B cell (primary cell): ENCODE data around the gene MED22. TPM values are rescaled to one million over a fixed set of nuclear protein-coding genes. Genes with fewer than 3 reads are reported as not detected.

Experiments
- ATAC-seq: fragments of 200-7000 bp; cut with Tn5 transposase; one replicate; pipeline ENCODE4 v1.10.0; 2021; ENCODE audit warnings: low read depth, mild to moderate bottlenecking, moderate number of reproducible peaks, moderate library complexity
- CTCF ChIA-PET: fragments of 350-600 bp; sonication (Branson Sonifier 250); formaldehyde crosslinking; loops from one replicate; lab custom pipeline; 2021; ENCODE audit warnings: antibody characterized with exemption, inconsistent platforms; lab: Charles Lee
- POLR2A ChIA-PET: fragments of 350-600 bp; sonication (Branson Sonifier 250); formaldehyde crosslinking; loops from one replicate; lab custom pipeline; 2021; ENCODE audit warnings: antibody characterized with exemption; lab: Charles Lee
- DNase-seq: peaks from one replicate; pipeline ENCODE4 v3.0.0; 2013
- H2AFZ ChIP-seq: 2 replicates; pipeline ENCODE4 v1.6.1; 2012; ENCODE audit warnings: mild to moderate bottlenecking, low read depth, low read length; ENCODE audit not compliant: insufficient read depth, poor library complexity, severe bottlenecking
- H3K27ac ChIP-seq, 2 donors: 1 replicate in 1 of 2; 2 replicates in 1 of 2; pipeline ENCODE4 v1.5.1; 2012 to 2013; ENCODE audit warnings: low read length in 2 of 2, mild to moderate bottlenecking in 2 of 2, moderate library complexity in 1 of 2
- H3K27me3 ChIP-seq, 4 experiments: fragments of 200-600 bp in 1 of 4; sonication (generic) in 1 of 4; replicated peaks in 1 of 4; 1 replicate in 2 of 4; 2 replicates in 2 of 4; pipeline versions ENCODE4 v1.6.1 to v1.7.0; 2013 to 2016; ENCODE audit warnings: low read length in 3 of 4, mild to moderate bottlenecking in 2 of 4, mixed read lengths in 1 of 4, moderate library complexity in 1 of 4; ENCODE audit not compliant: insufficient read depth in 4 of 4, control insufficient read depth in 3 of 4; ENCODE audit errors: control extremely low read depth in 1 of 4
- H3K36me3 ChIP-seq, 2 experiments: replicated peaks in 1 of 2; 1 replicate in 1 of 2; 2 replicates in 1 of 2; pipeline versions ENCODE4 v1.6.1 to v1.7.1; 2013; ENCODE audit warnings: low read length in 1 of 2; ENCODE audit not compliant: insufficient read depth in 2 of 2, control insufficient read depth in 1 of 2; ENCODE audit errors: control extremely low read depth in 1 of 2, extremely low read depth in 1 of 2
- H3K4me1 ChIP-seq, 2 donors: fragments of 200-600 bp in 1 of 2; sonication (generic) in 1 of 2; 1 replicate in 1 of 2; 2 replicates in 1 of 2; pipeline versions ENCODE4 v1.5.1 to v1.6.1; 2013 to 2017; ENCODE audit warnings: low read length in 2 of 2; ENCODE audit not compliant: control insufficient read depth in 2 of 2, insufficient read depth in 2 of 2
- H3K4me2 ChIP-seq: replicated peaks from 2 replicates; pipeline ENCODE3; 2012; ENCODE audit warnings: mild to moderate bottlenecking, low read depth, low read length; ENCODE audit not compliant: poor library complexity, severe bottlenecking
- H3K4me3 ChIP-seq, 5 experiments: fragments of 200-600 bp in 1 of 5; sonication (generic) in 1 of 5; 1 replicate in 3 of 5; 2 replicates in 2 of 5; pipeline versions ENCODE4 v1.5.1 to v1.7.0; 2011 to 2016; ENCODE audit warnings: low read length in 4 of 5, mild to moderate bottlenecking in 4 of 5, low read depth in 2 of 5, control low read depth in 1 of 5, moderate library complexity in 1 of 5; ENCODE audit not compliant: insufficient read depth in 1 of 5; ENCODE audit errors: control extremely low read depth in 1 of 5, extremely low read depth in 1 of 5
- H3K79me2 ChIP-seq: fragments of 200-600 bp; sonication (generic); one replicate; pipeline ENCODE4 v1.6.0; 2016; ENCODE audit warnings: low read length; ENCODE audit not compliant: control insufficient read depth, insufficient read depth
- H3K9ac ChIP-seq: fragments of 200-600 bp; sonication (generic); 2 replicates; pipeline ENCODE4 v1.6.1; 2017; ENCODE audit warnings: mild to moderate bottlenecking, low read length, moderate library complexity
- H3K9me3 ChIP-seq, 3 donors: one replicate each; pipeline versions ENCODE4 v1.6.1 to v1.7.1; 2013; ENCODE audit warnings: low read length in 2 of 3; ENCODE audit not compliant: control insufficient read depth in 2 of 3, insufficient read depth in 1 of 3; ENCODE audit errors: control extremely low read depth in 1 of 3
- H4K20me1 ChIP-seq: 2 replicates; pipeline ENCODE4 v1.6.0; 2012; ENCODE audit warnings: mild to moderate bottlenecking, low read length; ENCODE audit not compliant: insufficient read depth, control insufficient read depth, poor library complexity, severe bottlenecking
- H3K27ac Mint-ChIP-seq: one replicate; pipeline ENCODE4 v1.8.0; 2021; ENCODE audit warnings: mixed read lengths
- H3K27me3 Mint-ChIP-seq: one replicate; pipeline ENCODE4 v1.8.0; 2021; ENCODE audit warnings: mixed read lengths
- H3K4me1 Mint-ChIP-seq: one replicate; pipeline ENCODE4 v1.8.0; 2021; ENCODE audit warnings: mixed read lengths
- H3K4me3 Mint-ChIP-seq: one replicate; pipeline ENCODE4 v1.8.0; 2021; ENCODE audit warnings: mixed read lengths
- H3K9me3 Mint-ChIP-seq: one replicate; pipeline ENCODE4 v1.8.0; 2022; ENCODE audit warnings: mixed read lengths; ENCODE audit not compliant: insufficient read depth
- EZH2 ChIP-seq: IDR thresholded peaks from 2 replicates; pipeline ENCODE4 v1.6.1; 2012; ENCODE audit warnings: borderline replicate concordance, low read depth, mild to moderate bottlenecking, moderate library complexity, low read length; ENCODE audit not compliant: insufficient read depth, poor library complexity, severe bottlenecking
- WGBS: methylation state at CpG from one replicate; pipeline ENCODE4 v1.1.5; 2013; ENCODE audit warnings: missing lambda C conversion rate; ENCODE audit not compliant: insufficient coverage; 5-methylcytosine and 5-hydroxymethylcytosine counted together
- intact Hi-C: fragments of 100-400 bp; cut with micrococcal nuclease; formaldehyde crosslinking; loops from one replicate; pipeline ENCODE4 v1.10.0; 2022
- polyA plus RNA-seq: library from polyadenylated mRNA; depleted of rRNA; stranded (reverse); fragments of >200 nt; gene quantifications from 2 replicates; pipeline ENCODE4 v1.2.3, GENCODE V29; 2012
- total RNA-seq, 2 donors: library from RNA; stranded (reverse); fragments of 120-200 nt in 1 of 2; gene quantifications; 1 replicate in 1 of 2; 2 replicates in 1 of 2; pipeline versions ENCODE4 v1.2.3 to v1.2.4, GENCODE V29; 2013 to 2022
- TF ChIP-seq, protein P1 (sequence below): fragments of 200-600 bp; IDR thresholded peaks from one replicate; pipeline ENCODE4 v1.8.0; 2022; ENCODE audit warnings: antibody characterized with exemption, mild to moderate bottlenecking

The MED22 gene
- total and polyA plus RNA-seq, 2 donors (not counting 1 experiment from before 2014, with no cell fraction given), result 44.9 to 50.4 TPM

GRCh38 chr9:133344979-133345378, 3.0 kb downstream of the MED22 start:
- no peak for ATAC-seq
- TF ChIP-seq, protein P1, sequence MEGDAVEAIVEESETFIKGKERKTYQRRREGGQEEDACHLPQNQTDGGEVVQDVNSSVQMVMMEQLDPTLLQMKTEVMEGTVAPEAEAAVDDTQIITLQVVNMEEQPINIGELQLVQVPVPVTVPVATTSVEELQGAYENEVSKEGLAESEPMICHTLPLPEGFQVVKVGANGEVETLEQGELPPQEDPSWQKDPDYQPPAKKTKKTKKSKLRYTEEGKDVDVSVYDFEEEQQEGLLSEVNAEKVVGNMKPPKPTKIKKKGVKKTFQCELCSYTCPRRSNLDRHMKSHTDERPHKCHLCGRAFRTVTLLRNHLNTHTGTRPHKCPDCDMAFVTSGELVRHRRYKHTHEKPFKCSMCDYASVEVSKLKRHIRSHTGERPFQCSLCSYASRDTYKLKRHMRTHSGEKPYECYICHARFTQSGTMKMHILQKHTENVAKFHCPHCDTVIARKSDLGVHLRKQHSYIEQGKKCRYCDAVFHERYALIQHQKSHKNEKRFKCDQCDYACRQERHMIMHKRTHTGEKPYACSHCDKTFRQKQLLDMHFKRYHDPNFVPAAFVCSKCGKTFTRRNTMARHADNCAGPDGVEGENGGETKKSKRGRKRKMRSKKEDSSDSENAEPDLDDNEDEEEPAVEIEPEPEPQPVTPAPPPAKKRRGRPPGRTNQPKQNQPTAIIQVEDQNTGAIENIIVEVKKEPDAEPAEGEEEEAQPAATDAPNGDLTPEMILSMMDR, result no peak
- no peak for TF ChIP-seq EZH2
- no peak overlapping the region for H3K4me3 Mint-ChIP-seq
- intact Hi-C loops, result loop anchor here (5.0 kb wide), 1 partner anchor 132 kb away; the partner anchor contains the start of gene SLC2A6
- no peak overlapping the region for H3K27ac ChIP-seq
- H2AFZ ChIP-seq, result no peak overlapping the region
- no peak overlapping the region for H3K27ac Mint-ChIP-seq
- no peak overlapping the region for H3K4me3 ChIP-seq
- H3K4me2 ChIP-seq, result no peak overlapping the region
- peaks cover 55% of the 10 kb centered on the region for H3K4me1 Mint-ChIP-seq
- 96% methylated on average over 12 of the region's 12 CpGs for WGBS
- POLR2A ChIA-PET, result no interaction called here
- peaks cover 42 to 56% of the 10 kb centered on the region in 2 donors for H3K4me1 ChIP-seq
- no peaks in the 10 kb centered on the region for H3K9me3 Mint-ChIP-seq
- no peaks in the 10 kb centered on the region for H3K27me3 Mint-ChIP-seq
- H3K79me2 ChIP-seq, result peaks cover 41% of the 10 kb centered on the region
- CTCF ChIA-PET, result no interaction called here
- H3K9me3 ChIP-seq, result peaks cover 0 to 4% (median under 1%) of the 10 kb centered on the region in 3 donors
- peaks cover 0 to 56% of the 10 kb centered on the region in 2 experiments for H3K36me3 ChIP-seq
- no peaks in the 10 kb centered on the region for H3K27me3 ChIP-seq
- no peak for DNase-seq
- peaks cover 22% of the 10 kb centered on the region for H4K20me1 ChIP-seq
- no peak overlapping the region for H3K9ac ChIP-seq

- Histone ChIP-seq H2AFZ (no peak overlapping the region), H3K4me1 (peaks cover 43 to 57% of the 10 kb centered on the region in 2 donors), H4K20me1 (peaks cover 13% of the 10 kb centered on the region), H3K79me2 (peaks cover 40% of the 10 kb centered on the region), H3K27me3 (no peaks in the 10 kb centered on the region), H3K4me3 (no peak overlapping the region), H3K36me3 (peaks cover 0 to 53% of the 10 kb centered on the region in 2 experiments), H3K4me2 (no peak overlapping the region), H3K27ac (no peak overlapping the region), H3K9me3 (peaks cover 0 to 9% (median 3%) of the 10 kb centered on the region in 3 donors), H3K9ac (no peak overlapping the region)
- intact Hi-C loops, result no loop called here
- ChIA-PET POLR2A (no interaction called here), CTCF (interaction anchor here (1.5 kb wide), 1 partner anchor 14 kb away, joined by 5 read pairs; no protein-coding TSS in a partner anchor)
- no peak overlapping the region for H3K4me3 Mint-ChIP-seq
- no peaks in the 10 kb centered on the region for H3K27me3 Mint-ChIP-seq
- TF ChIP-seq, protein P1, result no peak
- TF ChIP-seq EZH2, result no peak
- WGBS, result 98% methylated on average over 19 of the region's 19 CpGs
- ATAC-seq (no peak), DNase-seq (no peak)
- H3K4me1 Mint-ChIP-seq, result peaks cover 56% of the 10 kb centered on the region
- H3K27ac Mint-ChIP-seq, result no peak overlapping the region
- H3K9me3 Mint-ChIP-seq, result no peaks in the 10 kb centered on the region
These were observed 3.9 kb downstream of the MED22 start for GRCh38 chr9:133344071-133344470.
